ENCODE data around the gene MIDN. TPM values are rescaled to one million over a fixed set of nuclear protein-coding genes. Genes with fewer than 3 reads are reported as not detected.

MIDN gene
- total and polyA plus RNA-seq, 2 of the 4 experiments (the other 2 are of a cell fraction), result 2.5 to 26.0 TPM

GRCh38 chr19:1237754-1238368, 10.5 kb upstream of the MIDN start, which contains the start of gene CBARP (continued):
- TF ChIP-seq CEBPB (IDR thresholded peaks at IDR 0.05; ENCODE audit: low read depth, low read length), result no peak
- no peak for TF ChIP-seq NFE2L2 (IDR thresholded peaks at IDR 0.05; ENCODE audit: low read depth, low read length)

- Histone ChIP-seq H3K27ac (ENCODE audit: insufficient read depth, low read length) (peak overlapping the region; percentile 34; the same call in 1 of the 2 replicates), H3K9me1 (ENCODE audit: insufficient read depth, low read length) (no peaks in the 10 kb centered on the region), H3K56ac (ENCODE audit: extremely low read depth, insufficient read depth, low read length) (no peak overlapping the region), H2AK5ac (ENCODE audit: low read depth, low read length) (peak overlapping the region; percentile 75), H2BK15ac (ENCODE audit: low read depth, low read length) (0 out of 3 replicates have a peak overlapping the region, but pooled peaks have one; percentile 43), H2BK120ac (ENCODE audit: low read depth, low read length) (no peak overlapping the region; the same call in 1 of the 2 replicates), H3K79me1 (ENCODE audit: low read depth in 1 of 2, low read length in 2 of 2) (peaks cover 14 to 36% of the 10 kb centered on the region in 2 experiments), H2BK20ac (ENCODE audit: low read depth, low read length) (no peak overlapping the region), H3K4me2 (ENCODE audit: low read depth, low read length) (peak overlapping the region; percentile 65; the same call in 1 of the 2 replicates), H2AFZ (replicated peaks; ENCODE audit: low read length, poor library complexity) (peak overlapping the region; percentile 89), H3K9ac (ENCODE audit: low read depth, low read length) (peak overlapping the region; percentile 49; the same call in 1 of the 2 replicates), H4K8ac (ENCODE audit: low read depth in 2 of 2, low read length in 2 of 2) (peak overlapping the region in 1 of 2 experiments; percentile 70; a peak in 1 of 4 replicates), H3K23ac (ENCODE audit: low read depth, low read length) (no peak overlapping the region), H2AK9ac (replicated peaks; ENCODE audit: low read depth, low read length, poor library complexity) (peak overlapping the region; percentile 98), H3K36me3 (ENCODE audit: control insufficient read depth, insufficient read depth, low read length) (peaks cover 21% of the 10 kb centered on the region; the same call in 1 of the 2 replicates), H3K14ac (replicated peaks; ENCODE audit: low read depth, low read length) (no peak overlapping the region), H4K5ac (ENCODE audit: low read depth, low read length) (no peak overlapping the region), H3K4ac (ENCODE audit: low read depth, low read length) (peak overlapping the region; percentile 65), H4K91ac (ENCODE audit: insufficient read depth, low read depth, low read length) (peak overlapping the region; percentile 26), H2BK5ac (ENCODE audit: low read depth, low read length, poor library complexity, severe bottlenecking) (peak overlapping the region; percentile 29), H3K4me3 (ENCODE audit: insufficient read depth, low read depth, low read length) (peak overlapping the region; percentile 94), H3K27me3 (ENCODE audit: control insufficient read depth, insufficient read depth, low read length) (no peaks in the 10 kb centered on the region), H3K9me3 (ENCODE audit: control insufficient read depth, insufficient read depth, low read length) (no peaks in the 10 kb centered on the region), H4K20me1 (ENCODE audit: insufficient read depth, low read length) (peaks cover 20% of the 10 kb centered on the region), H3K4me1 (ENCODE audit: control insufficient read depth, insufficient read depth, low read length) (peaks cover 23% of the 10 kb centered on the region), H3K18ac (ENCODE audit: low read depth, low read length) (no peak overlapping the region)
- ATAC-seq (ENCODE audit: low read depth) (no peak), DNase-seq (no peak)
- in situ Hi-C loops (cut with MboI; ENCODE audit: low sequenced_read_pairs) (no loop called here), intact Hi-C loops (cut with micrococcal nuclease) (no loop called here), dilution Hi-C loops (cut with HindIII; ENCODE audit: low sequenced_read_pairs, unreplicated experiment) (no loop called here)
- POLR2A ChIA-PET (ENCODE audit: unreplicated experiment), result interaction anchor here (0.7 kb wide), 1 partner anchor 30 kb away, joined by 5 read pairs; the partner anchor contains the start of gene CIRBP
- WGBS, 2 experiments (ENCODE audit: extremely low coverage in 2 of 2, insufficient read length in 1 of 2), result 59% methylated on average over 23 of the region's 34 CpGs; no CpG with 5 or more reads in 1 of the 2 experiments
- BruUV-seq (replicated peaks), result no TSS peak
- CTCF ChIA-PET, result interaction anchor here (2.0 kb wide), 1 partner anchor 126 kb away, joined by 7 read pairs; no protein-coding TSS in a partner anchor
- TF ChIP-seq RFX5 (IDR thresholded peaks at IDR 0.05; ENCODE audit: low read depth, low read length) (no peak), CTCF (conservative IDR thresholded peaks at IDR 0.05; ENCODE audit: low read depth, low read length) (no peak), ELK1 (IDR thresholded peaks at IDR 0.05; ENCODE audit: borderline replicate concordance, low read depth, low read length) (no peak), MXI1 (IDR thresholded peaks at IDR 0.05; ENCODE audit: borderline replicate concordance, low read depth, low read length) (no peak), MAFK (IDR thresholded peaks at IDR 0.05; ENCODE audit: low read depth, low read length) (no peak), SMC3 (IDR thresholded peaks at IDR 0.05; ENCODE audit: low read depth, low read length) (no peak), CEBPB (IDR thresholded peaks at IDR 0.05; ENCODE audit: low read depth, low read length) (no peak), POLR2A (IDR thresholded peaks at IDR 0.05; ENCODE audit: low read depth, low read length) (no peak), RCOR1 (IDR thresholded peaks at IDR 0.05; ENCODE audit: insufficient replicate concordance, low read length) (no peak), FOS (IDR thresholded peaks at IDR 0.05; ENCODE audit: low read depth, low read length) (no peak)
These were observed 9.7 kb upstream of the MIDN start for GRCh38 chr19:1238369-1239303.
